Fibroblast of skin of scalp (primary cell): ENCODE measurements around the gene SMIM7. TPM values are rescaled to one million over a fixed set of nuclear protein-coding genes. Genes with fewer than 3 reads are reported as not detected.
A peak's percentile ranks its signal among the peaks of the same experiment; 100 is the strongest.
"Not testable (repeated sequence)": the region's sequence is repeated elsewhere in the genome, so short reads cannot be mapped to it uniquely, and the experiment has no call there.

ENCODE experiments used
- DNase-seq: peaks from one replicate; pipeline ENCODE4 v3.0.0-alpha.2; 2013
- polyA plus RNA-seq, 2 experiments: library from polyadenylated mRNA; unstranded; fragments of 120-200 nt; gene quantifications; one replicate each; pipeline ENCODE4 v1.2.1, GENCODE V29; 2013; ENCODE audit not compliant: insufficient read length in 2 of 2

The SMIM7 gene
- polyA plus RNA-seq (2013, experiment 1 of 2; ENCODE audit: insufficient read length): 55.5 TPM
- 49.1 TPM for polyA plus RNA-seq (2013, experiment 2 of 2; ENCODE audit: insufficient read length)

- peak; percentile 99 for DNase-seq
Observed at GRCh38 chr19:16659832-16660708, at the start of gene SMIM7. SMIM7 (minus strand) TSS chr19:16660144; CDS start chr19:16660110, 34 bp downstream.

GRCh38 chr19:16703677-16704076 is 43.7 kb upstream of the SMIM7 start:
- no peak for DNase-seq

- peak; percentile 9 for DNase-seq
Observed at GRCh38 chr19:16702123-16702522, 42.2 kb upstream of the SMIM7 start.

DNA sequence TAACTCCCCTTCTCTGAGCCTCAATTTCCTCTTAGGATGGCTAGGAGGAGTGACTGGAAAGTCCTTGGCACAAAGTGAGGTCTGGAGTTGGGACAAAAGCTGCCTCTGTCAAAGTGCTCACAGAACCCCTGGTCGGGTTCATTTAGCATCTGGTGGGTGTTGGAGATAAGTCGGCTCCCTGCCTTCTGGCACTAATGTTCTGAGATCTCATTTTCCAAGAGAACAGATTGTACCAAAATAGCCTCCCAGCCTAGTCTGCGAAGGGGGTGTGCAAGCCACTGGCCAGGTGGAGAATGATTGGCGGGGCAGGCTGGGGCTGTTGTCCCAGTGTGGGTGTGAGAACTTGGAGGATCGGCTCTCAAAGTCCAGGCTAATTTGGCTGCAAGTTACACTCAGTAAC is 39.0 kb upstream of the SMIM7 start:
- DNase-seq: no peak

GRCh38 chr19:16688084-16688483 is 28.1 kb upstream of the SMIM7 start:
- no peak for DNase-seq

GRCh38 chr19:16684216-16684615 is 24.3 kb upstream of the SMIM7 start:
- no peak for DNase-seq

DNA sequence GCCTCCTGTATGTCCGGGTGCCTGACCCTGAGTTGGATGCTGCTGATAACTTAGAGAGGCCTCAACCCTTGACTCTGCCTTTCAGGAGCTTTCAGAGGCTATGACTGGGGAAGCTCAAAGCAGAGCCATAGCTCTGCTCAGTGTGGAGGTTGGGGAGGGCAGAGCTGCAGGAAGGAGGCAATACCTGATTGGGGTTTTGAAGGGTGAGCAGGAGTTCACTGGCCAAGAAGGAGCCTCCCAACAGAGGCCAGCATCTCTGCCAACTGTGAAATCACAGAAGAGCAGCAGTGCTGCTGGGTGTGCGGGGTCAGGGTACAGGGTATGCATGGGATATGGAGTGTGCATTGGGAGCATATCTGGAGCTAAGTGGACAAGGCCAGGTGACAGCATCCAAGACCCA is 22.6 kb upstream of the SMIM7 start:
- no peak for DNase-seq

DNA sequence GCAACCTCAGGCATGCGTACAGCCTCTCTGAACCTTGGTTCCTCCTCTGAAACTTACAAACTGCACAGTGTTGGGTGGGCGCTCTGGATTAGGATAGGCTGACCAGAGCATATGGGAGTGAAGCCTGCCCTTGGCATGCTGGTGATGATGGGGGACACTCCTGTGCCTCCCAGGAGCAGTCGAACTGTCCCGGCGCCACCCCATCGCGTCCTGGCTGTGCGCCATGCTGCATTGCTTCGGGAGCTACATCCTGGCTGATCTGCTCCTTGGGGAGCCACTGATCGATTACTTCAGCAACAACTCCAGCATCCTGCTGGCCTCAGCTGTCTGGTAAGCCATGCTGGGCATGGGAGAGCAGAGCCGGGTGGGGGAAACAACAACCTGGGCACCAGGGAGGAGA is 19.9 kb upstream of the SMIM7 start:
- no peak for DNase-seq

DNA sequence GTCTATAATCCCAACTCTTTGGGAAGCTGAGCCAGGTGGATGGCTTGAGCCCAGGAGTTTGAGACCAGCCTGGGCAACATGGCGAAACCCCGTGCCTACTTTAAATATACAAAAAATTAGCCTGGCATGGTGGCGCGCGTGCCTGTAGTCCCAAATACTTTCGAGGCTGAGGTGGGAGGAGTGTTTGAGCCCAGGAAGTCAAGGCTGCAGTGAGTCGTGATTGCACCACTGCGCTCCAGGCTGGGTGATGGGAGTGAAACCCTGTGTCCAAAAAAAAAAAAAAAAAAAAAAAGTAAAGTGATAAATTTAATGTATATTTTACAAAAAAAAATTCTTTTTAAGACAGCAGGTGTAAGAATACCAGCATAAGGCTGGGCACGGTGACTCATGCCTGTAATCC is 18.6 kb upstream of the SMIM7 start:
- no peak for DNase-seq

DNA sequence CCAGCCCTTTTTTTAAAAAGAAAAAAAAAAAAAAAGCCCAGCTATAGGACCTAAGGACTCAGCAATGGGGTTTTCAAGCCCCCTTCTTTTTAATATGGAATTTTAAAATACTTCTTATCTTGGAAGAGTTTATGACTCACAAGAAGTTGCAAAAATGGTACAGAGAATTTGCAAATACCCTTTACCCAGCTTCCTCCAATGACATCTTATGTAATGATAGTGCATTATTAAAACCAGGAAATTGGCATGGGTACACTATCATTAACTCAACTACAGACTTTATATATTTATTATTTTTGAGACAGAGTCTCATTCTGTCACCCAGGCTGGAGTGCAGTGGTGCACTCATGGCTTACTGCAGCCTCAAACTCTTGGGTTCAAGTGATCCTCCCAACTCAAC is 17.1 kb upstream of the SMIM7 start:
- no peak for DNase-seq

DNA sequence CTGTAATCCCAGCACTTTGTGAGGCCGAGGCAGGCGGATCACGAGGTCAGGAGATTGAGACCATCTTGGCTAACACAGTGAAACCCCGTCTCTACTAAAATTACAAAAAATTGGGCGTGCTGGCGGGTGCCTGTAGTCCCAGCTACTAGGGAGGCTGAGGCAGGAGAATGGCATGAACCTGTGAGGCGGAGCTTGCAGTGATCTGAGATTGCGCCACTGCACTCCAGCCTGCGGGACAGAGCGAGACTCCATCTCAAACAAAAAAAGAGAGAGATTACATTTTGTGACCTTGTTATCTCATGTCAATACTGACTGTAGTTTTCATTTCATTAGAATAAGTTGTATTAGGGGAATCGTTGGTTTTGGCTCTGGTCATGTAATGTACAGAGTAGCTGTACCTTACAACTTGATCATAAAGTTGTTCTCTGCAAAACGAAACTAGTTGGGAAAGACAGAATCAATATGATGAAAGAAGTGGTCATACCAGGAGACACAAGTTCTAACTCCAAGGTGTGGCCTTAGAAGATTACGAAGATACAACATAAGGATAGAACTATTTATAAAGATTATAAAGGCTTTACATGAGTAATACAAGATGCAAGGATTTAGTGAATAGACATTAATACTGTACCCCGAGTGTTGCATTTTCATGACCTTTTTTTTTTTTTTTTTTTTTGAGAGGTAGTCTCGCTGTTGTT is 16.3 kb upstream of the SMIM7 start:
- DNase-seq: no peak

DNA sequence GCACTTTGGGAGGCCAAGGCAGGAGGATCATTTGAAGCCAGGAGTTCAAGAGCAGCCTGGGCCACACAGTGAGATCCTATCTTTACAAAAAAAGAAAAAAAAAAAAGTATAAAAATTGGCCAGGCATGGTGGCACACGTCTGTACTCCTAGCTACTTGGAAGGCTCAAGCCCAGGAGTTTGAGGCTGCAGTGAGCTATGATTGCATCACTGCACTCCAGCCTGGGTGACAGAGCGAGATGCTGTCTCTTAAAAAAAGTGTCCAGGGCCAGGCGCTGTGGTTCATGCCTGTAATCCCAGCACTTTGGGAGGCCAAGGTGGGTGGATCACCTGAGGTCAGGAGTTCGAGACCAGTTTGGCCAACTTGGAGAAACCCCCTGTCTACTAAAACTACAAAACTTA is 13.9 kb upstream of the SMIM7 start:
- DNase-seq: not testable (repeated sequence)

DNA sequence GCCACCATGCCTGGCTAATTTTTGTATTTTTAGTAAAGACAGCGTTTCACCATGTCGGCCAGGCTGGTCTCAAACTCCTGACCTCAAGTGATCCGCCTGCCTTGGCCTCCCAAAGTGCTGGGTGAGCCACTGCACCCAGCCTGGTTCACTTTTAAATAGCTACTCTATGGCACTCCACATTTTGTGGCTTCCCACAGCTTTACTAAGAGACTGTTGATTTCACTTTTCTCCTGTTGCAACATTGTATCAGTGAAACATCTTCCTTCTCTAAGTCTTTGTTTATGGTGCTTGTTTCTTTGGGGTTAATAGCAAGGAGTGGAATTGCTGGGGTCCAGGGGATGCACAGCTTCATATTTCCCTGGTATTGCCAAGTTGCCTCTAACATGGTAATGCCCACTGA is 13.3 kb upstream of the SMIM7 start:
- no peak for DNase-seq

DNA sequence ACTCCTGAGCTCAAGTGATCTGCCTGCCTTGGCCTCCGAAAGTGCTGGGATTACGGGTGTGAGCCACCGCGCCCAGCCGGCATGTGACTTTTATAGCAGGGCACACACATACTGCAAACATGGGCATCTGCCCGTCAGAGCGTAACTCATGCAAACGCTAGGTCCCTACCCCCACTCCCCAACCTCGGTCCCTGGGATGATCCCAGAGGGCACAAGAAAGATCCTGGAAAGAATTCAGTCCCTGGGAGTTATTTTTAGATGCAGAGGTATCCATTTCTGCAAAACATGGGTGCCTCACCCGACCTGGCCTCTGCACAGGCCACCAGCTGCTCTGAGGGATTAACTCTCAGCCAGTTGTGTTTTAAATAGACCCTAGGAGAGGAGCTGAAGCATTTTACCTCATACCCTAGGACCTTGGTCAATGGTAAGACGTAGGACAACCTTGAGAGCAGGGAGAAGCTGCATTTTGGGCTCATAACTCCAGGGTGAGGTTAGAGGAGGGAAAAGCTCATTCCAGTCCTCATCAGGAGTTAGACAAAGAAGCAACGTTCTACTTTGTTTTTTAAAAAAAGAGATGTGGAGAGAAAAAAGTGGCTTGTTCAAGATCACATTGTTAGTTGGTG is 11.8 kb upstream of the SMIM7 start:
- no peak for DNase-seq

- no peak for DNase-seq
Observed at GRCh38 chr19:16670291-16670690, 10.3 kb upstream of the SMIM7 start.

GRCh38 chr19:16668702-16669101 is 8.8 kb upstream of the SMIM7 start:
- DNase-seq: not testable (repeated sequence)

- DNase-seq: no peak
Observed at GRCh38 chr19:16668176-16668575, 8.2 kb upstream of the SMIM7 start.

DNA sequence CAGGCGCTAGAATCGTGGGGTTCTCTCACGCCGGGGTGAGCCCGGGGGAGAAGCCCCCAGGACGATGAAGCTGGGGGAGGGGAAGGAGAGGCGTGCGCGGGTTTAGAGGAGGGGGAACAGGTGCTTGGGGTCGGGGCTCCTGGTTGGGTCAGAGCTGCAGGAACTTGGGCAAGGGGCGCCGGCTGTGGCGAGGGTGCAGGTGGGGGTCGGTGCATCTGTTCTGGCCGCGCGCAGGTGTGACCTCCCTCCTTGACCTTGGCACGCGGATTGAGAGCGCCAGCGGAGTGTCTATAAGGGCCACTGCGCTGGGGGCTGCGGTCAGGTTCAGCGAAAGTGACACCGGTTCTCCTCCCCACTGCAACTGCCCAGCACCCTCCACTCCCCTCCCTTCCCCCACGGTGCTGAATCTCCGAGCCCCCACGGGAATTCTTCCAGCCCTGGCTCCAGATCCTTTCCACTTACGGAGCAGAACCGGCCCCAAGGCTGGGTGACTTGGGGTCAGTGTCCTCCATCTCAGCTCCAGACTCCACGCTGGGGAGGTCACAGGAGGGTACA is 1.6 kb upstream of the SMIM7 start:
- DNase-seq: no peak

DNA sequence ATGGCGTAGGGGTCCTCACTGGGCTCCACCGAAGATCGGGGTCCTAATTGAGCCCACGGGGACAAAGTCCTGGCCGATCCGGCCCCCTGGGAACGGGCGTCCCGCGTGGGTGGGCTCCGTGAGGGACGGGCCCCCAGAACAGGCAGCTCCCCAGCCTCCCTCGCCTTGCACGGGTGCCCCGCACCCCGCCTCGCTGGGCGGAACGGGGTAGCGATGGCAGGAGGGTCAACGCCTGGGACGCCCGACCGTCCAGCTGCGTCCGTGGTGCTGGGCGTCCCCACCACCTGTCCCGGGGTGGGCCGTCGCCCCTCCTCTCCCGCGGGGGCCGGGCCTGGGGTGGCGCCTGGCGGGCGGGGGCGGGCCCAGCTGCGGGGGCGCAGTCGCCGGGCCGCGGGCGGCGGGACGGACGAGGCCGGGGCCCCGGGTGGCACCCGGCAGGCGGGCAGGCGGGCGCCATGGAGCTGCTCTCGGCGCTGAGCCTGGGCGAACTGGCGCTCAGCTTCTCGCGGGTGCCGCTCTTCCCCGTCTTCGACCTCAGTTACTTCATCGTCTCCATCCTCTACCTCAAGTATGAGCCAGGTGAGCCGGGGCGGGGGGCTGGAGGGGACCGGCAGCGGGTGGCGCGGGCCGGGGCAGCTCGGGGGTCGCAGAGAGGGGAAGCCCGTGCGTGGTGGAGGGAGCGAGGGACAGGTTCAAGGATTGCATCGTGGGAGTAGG is 977 bp upstream of the SMIM7 start, which contains the start of gene TMEM38A:
TSS of gene TMEM38A (plus strand) at position 377 of the 717 bp plus-strand sequence. CDS start at position 456, 79 bp downstream.
- DNase-seq: no peak

DNA sequence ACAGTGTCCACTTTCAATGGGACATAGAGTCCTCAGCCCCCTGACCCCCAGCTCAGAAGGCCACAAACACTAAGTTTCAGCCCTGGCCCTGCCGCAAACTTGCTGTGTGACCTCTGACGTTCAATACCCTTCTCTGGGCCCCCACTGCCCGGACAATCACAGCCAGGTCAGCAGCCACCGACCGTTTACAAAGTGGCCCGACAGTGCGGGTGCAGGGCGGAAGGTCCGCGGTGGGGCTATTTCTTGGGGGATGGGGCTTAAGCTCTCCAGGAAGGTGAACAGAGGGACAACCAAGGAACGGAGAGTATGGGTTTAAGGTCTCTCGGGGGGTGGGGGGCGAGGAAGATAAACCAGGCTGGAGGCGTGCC is 496 bp downstream of the SMIM7 start:
- DNase-seq: no peak

DNA sequence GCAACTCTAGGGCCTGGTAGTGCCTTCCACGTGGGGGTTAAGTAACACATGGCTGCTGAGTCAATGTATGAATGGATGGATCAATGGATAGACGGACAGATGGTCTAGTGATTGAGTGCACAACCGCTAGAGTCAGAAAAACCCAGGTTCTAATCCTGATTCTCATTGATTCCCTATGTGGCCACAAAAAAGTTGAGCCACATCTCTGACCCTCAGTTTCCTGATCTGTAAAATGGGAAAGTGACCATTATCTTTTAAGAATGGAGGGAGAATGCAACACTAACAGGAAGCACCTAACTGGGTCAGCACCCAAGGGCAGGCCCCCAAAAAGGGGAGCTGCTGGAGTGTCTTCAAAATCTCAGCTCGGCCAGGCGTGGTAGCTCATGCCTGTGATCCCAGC is 2.6 kb downstream of the SMIM7 start:
- DNase-seq: no peak

DNA sequence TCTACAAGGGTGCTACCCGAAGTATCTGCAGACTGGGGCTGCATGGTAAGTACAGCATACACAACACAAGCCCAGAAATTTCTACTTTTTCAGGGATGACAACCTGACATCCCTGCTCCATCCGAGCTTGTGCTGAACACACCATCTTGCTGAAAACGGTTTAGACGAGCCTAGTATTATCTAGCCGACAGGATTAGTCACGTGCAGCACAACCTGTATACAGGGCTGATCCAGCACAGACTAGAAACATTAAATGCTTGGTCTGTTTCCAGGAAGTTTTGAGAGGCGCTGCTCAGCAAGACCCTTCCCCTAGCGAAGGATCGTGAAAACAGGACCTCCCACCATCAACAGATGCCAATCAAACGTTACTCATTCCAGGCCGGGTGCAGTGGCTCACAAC is 4.2 kb downstream of the SMIM7 start:
- DNase-seq: no peak
